Measurements from ENCODE around the gene YTHDC1. TPM values are rescaled to one million over a fixed set of nuclear protein-coding genes. Genes with fewer than 3 reads are reported as not detected.

The YTHDC1 gene
- total RNA-seq, 2 donors from 2014 or later = 62.2 to 67.6 TPM

DNA sequence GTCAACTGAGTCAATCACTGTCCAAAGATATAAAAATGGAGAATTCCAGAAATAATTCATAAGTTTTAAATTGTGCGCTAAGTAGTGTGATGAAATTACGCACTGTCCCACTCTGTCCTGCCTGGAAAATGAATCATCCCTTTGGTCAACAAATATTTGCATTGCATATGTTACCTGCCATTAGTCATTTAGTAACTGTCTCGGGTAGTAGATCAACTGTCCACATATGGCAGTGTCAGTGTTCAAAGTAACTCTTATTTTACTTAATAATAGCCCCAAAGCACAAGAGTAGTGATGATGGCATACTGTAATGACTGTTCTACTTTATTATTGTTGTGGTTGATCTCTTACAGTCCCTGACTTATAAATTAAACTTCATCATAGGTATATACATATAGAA is 3.4 kb downstream of the YTHDC1 start:
- TF ChIP-seq, protein P1, sequence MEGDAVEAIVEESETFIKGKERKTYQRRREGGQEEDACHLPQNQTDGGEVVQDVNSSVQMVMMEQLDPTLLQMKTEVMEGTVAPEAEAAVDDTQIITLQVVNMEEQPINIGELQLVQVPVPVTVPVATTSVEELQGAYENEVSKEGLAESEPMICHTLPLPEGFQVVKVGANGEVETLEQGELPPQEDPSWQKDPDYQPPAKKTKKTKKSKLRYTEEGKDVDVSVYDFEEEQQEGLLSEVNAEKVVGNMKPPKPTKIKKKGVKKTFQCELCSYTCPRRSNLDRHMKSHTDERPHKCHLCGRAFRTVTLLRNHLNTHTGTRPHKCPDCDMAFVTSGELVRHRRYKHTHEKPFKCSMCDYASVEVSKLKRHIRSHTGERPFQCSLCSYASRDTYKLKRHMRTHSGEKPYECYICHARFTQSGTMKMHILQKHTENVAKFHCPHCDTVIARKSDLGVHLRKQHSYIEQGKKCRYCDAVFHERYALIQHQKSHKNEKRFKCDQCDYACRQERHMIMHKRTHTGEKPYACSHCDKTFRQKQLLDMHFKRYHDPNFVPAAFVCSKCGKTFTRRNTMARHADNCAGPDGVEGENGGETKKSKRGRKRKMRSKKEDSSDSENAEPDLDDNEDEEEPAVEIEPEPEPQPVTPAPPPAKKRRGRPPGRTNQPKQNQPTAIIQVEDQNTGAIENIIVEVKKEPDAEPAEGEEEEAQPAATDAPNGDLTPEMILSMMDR (IDR thresholded peaks at IDR 0.05) = no peak
- Histone ChIP-seq H3K36me3 (no peaks in the 10 kb centered on the region), H3K27ac (no peak overlapping the region), H3K4me3 (no peak overlapping the region), H3K4me1 (peaks cover 15% of the 10 kb centered on the region), H3K9me3 (no peaks in the 10 kb centered on the region), H3K27me3 (no peaks in the 10 kb centered on the region), H3K9ac (ENCODE audit: low read depth in 2 of 2, low read length in 2 of 2) (no peak overlapping the region)
- no peak for DNase-seq
- intact Hi-C loops (cut with DNase I) = no loop called here

DNA sequence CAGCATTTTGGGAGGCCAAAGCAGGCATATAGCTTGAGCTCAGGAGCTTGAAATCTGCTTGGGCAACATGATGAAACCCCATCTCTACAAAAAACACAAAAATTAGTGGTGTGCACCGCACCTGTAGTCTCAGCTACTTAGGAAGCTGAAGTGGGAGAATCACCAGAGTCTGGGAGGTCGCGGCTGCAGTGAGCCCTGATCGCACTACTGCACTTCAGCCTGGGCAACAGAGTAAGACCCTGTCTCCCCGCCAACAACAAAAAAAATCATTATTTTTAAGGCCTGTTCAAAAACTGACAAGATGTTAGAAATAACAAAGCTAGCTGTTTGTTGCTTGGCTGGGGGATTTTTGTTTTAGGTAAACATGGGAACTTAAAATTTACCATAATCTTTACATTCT is 5.1 kb downstream of the YTHDC1 start:
- intact Hi-C loops (cut with DNase I) = no loop called here

DNA sequence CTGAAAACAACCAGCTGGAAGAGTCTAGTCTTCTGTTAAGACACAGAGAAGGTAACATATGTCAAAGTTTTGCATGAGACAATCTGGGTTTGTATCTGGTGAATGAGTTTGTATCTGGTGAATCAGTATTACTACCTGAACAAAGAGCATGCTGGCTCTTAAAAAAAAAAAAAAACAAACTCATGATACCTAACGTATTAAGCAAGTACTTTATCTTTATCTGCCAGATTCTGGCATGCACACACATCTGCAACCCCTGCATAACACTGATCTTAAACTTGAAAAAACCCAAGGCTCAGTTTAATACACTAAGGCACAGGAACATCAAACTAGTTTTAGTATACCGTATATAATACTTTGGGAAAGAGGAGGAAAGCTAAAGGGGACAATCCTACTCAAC is 5.8 kb downstream of the YTHDC1 start:
- Histone ChIP-seq H3K27ac (no peak overlapping the region), H3K4me1 (peaks cover 15% of the 10 kb centered on the region)

More for the DNA sequence above, 5.1 kb downstream of the YTHDC1 start:
- no peaks in the 10 kb centered on the region for H3K27me3 ChIP-seq
- H3K4me3 ChIP-seq = no peak overlapping the region
- TF ChIP-seq, protein P1 (IDR thresholded peaks at IDR 0.05) = no peak
- H3K4me1 ChIP-seq = peaks cover 15% of the 10 kb centered on the region
- H3K27ac ChIP-seq = no peak overlapping the region
- DNase-seq = no peak
- H3K36me3 ChIP-seq = no peaks in the 10 kb centered on the region
- H3K9ac ChIP-seq (ENCODE audit: low read depth in 2 of 2, low read length in 2 of 2) = no peak overlapping the region
- no peaks in the 10 kb centered on the region for H3K9me3 ChIP-seq

DNA sequence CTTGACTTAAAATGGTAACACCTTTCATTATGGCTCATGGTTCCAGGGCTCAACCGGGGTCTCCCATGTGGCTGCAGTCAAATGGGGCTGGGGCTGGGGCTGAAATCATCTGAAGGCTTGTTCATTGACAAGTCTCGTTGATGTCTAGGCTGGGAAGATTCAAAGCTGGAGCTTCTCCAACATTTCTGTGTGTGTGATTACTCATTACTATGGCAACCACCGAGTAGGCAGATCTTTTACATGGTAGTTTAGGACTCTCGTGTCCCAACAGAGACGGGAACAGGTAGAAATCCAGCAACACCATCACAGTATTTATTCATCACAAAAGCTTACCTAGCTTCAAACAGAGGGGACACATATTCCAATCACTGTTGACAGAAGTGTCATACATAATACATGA is 7.8 kb downstream of the YTHDC1 start:
- Histone ChIP-seq H3K27me3 (no peaks in the 10 kb centered on the region), H3K4me3 (no peak overlapping the region), H3K9ac (ENCODE audit: low read depth in 2 of 2, low read length in 2 of 2) (no peak overlapping the region), H3K9me3 (no peaks in the 10 kb centered on the region), H3K4me1 (peaks cover 9% of the 10 kb centered on the region), H3K27ac (no peak overlapping the region), H3K36me3 (no peaks in the 10 kb centered on the region)
- DNase-seq = no peak
- intact Hi-C loops (cut with DNase I) = no loop called here
- TF ChIP-seq, protein P1 (IDR thresholded peaks at IDR 0.05) = no peak

More for the DNA sequence above, 5.8 kb downstream of the YTHDC1 start:
- no peak for DNase-seq
- Histone ChIP-seq H3K36me3 (no peaks in the 10 kb centered on the region), H3K9ac (ENCODE audit: low read depth in 2 of 2, low read length in 2 of 2) (no peak overlapping the region), H3K9me3 (no peaks in the 10 kb centered on the region), H3K4me3 (no peak overlapping the region), H3K27me3 (no peaks in the 10 kb centered on the region)
- intact Hi-C loops (cut with DNase I) = no loop called here
- TF ChIP-seq, protein P1 (IDR thresholded peaks at IDR 0.05) = no peak

DNA sequence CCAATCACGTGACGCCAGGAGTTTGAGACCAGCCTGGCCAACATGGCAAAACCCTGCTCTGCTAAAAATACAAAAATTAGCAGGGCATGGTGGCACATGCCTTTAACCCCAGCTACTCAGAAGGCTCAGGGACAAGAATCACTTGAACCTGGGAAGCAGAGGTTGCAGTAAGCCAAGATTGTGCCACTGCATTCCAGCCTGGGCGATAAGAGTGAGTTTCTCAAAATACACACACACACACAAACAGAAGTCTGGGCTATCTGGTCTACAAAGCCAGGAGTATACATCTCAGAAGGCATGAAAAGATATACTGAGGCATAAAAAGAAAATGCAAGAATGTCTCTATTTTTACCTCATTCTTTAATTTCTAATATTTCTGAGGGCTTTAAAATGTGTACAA is 11.3 kb downstream of the YTHDC1 start:
- no peak for DNase-seq
- no peaks in the 10 kb centered on the region for H3K4me1 ChIP-seq
- TF ChIP-seq, protein P1 (IDR thresholded peaks at IDR 0.05) = no peak

DNA sequence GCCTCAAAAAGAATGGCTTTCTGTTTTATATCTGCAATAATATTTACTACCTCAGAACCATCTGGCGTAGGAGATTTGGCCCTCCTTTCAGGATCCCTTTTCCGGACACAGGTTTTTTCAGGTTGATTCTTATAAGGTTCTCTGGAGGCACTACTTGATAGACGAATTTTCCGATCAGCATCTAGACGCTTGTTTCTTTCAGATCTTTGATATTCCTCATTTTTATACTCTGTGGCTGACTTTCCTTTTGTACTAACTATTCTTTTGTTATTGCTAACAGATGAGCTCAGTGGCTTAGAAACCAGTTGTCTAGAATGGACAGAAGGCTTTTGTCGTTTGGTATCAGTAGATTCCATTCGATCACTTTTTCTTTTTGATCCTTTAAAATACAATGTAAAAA is 12.4 kb downstream of the YTHDC1 start:
- no peak overlapping the region for H3K27ac ChIP-seq
- TF ChIP-seq, protein P1 (IDR thresholded peaks at IDR 0.05) = no peak
- H3K4me3 ChIP-seq = no peak overlapping the region
- H3K4me1 ChIP-seq = no peaks in the 10 kb centered on the region
- no peak overlapping the region for H3K9ac ChIP-seq (ENCODE audit: low read depth in 2 of 2, low read length in 2 of 2)
- no peaks in the 10 kb centered on the region for H3K27me3 ChIP-seq
- intact Hi-C loops (cut with DNase I) = no loop called here
- H3K9me3 ChIP-seq = no peaks in the 10 kb centered on the region
- peaks cover 6% of the 10 kb centered on the region for H3K36me3 ChIP-seq
- DNase-seq = no peak

More for the DNA sequence above, 11.3 kb downstream of the YTHDC1 start:
- H3K9ac ChIP-seq (ENCODE audit: low read depth in 2 of 2, low read length in 2 of 2) = no peak overlapping the region
- H3K27ac ChIP-seq = no peak overlapping the region
- peaks cover 6% of the 10 kb centered on the region for H3K36me3 ChIP-seq
- intact Hi-C loops (cut with DNase I) = no loop called here
- no peaks in the 10 kb centered on the region for H3K9me3 ChIP-seq
- no peaks in the 10 kb centered on the region for H3K27me3 ChIP-seq
- H3K4me3 ChIP-seq = no peak overlapping the region

Data from colonic mucosa (tissue), 4 donors.